ENCODE results near the gene GSTT4.
"Not testable (repeated sequence)": the region's sequence is repeated elsewhere in the genome, so short reads cannot be mapped to it uniquely, and the experiment has no call there.

Gene GSTT4

DNA sequence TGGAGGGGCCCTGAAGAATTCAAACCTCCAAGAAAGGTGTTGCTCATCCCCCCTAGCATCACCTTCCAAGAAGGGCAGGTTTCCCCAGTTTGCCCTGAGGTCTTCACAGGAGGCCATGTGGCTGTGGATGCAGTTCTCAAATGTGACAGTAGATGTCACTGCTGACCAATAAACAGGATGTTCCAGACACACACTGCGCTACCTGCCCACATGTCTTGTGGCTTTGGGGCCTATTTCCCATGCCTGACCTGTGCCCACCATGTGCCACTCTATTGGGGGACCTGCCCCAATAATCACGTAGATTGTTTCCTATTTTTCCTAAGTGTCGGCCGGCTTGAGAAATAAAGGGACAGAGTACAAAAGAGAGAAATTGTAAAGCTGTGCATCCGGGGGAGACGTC is 20.8 kb downstream of the GSTT4 start:
- peak; percentile 50 for DNase-seq

DNA sequence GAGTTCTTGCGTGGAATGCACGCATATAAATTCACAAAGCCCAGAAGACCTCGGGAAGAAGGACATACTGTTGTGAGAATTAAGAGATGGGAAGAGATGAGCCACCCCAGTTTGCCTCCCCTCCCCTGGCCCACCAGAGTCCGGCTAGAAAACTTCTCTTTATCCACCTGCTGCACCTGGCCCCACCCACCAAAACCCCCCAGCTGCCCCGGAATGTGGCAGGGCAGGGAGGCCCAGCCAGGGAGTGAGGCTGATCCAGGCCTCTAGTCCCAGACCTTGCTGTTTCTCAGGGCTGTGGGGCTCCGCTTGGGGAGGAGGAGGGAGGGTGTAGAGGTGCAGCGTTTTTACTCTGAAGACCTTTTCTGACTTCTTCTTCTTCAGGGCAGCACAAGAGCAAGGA is 24.7 kb downstream of the GSTT4 start:
- not testable (repeated sequence) for DNase-seq

DNA sequence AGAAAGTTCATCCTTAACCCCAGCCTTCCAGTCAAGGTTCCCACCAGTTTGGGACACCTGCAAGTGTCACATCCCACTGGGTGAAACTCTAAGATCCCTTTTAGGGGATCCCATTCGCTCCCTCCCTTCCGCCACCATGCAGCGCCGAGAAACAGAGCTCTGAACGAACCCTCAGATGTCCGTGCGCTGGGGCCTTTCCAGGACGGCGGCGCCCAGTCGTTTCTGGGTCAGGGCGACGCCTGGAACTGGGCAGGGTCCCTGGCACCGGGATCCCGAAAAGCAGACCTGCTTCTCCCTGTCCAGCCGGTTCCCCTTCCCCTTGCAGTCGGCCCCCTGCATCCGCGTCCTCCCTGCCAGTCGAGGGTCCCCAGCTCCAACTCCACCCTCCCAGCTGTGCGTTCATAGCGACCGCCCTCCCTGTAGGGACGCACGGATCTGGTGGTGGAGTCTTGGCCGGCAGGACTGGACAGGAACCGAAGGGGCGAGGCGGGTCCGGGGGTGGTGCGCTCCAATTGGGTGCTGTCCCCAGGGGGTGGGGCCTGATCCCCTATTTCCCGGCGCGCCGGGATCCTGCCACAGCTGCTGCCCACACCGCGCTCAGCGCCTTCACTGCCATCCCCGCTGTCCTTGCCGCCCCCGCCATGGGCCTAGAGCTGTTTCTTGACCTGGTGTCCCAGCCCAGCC is 25.6 kb downstream of the GSTT4 start, which contains the start of gene GSTT2:
GSTT2 (plus strand) TSS at position 578 of the 684 bp plus-strand sequence.
- DNase-seq = not testable (repeated sequence)

DNA sequence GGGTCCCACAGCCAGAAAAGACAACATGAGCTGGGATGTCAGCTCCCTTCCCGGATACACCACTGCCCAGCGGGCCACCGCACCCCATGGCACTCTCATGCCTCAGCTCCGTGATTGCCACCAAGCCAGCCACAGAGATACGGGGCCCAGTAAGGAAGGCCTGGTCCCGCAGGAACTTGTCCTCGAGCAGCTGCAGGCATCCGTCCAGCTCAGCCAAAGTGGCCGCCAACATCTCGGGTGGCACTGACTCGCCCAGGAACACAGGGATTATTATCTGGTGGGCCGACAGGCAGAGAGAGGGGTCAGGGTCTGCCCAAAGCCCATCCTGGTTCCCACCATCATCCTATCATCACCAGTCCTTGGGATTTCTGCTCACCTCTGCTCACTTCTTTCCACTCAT is 27.9 kb downstream of the GSTT4 start:
- not testable (repeated sequence) for DNase-seq

DNA sequence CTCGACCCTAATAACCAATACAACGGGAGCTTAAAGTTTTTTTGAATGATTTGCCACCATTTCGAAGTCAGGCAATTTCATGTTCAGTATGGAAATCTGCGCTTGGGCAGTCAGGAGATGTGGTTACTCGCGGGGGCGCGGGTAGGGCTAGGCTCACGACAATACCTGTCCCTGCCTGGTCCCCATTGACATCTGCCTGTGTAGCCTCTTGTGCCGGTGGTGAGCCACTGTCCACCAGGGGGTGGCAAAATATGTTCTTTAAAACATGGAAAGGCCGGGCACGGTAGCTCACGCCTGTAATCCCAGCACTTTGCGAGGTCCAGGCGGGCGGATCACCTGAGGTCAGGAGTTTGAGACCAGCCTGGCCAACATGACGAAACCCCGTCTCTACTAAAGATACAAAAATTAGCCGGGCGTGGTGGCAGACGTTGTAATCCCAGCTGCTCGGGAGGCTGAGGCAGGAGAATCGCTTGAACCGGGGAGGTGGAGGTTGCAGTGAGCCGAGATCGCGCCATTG is 30.4 kb downstream of the GSTT4 start:
- DNase-seq = not testable (repeated sequence)

DNA sequence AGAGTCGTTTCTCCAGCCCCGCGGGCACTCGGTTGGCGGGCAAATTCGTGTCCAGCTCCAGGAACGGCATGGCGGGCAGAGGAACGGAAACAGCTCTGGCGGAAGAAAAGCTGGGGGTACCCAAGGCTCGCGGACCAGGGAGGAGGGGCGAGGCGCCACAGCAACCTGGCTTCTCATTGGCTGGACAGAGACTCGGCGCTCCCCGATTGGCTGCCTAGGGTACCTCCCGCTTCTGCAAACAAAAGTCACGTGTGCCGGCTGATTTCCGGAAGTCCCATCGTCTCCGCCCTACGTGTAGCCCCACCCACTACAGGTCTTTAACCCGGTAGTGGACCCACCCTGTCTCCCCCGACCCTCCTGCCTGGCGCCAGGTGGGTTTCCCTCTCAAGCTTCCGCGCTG is 30.9 kb downstream of the GSTT4 start, which contains the start of gene DDT:
DDT (minus strand) TSS at position 97 of the 400 bp plus-strand sequence; CDS start at position 70, 27 bp downstream.
- DNase-seq = not testable (repeated sequence)

DNA sequence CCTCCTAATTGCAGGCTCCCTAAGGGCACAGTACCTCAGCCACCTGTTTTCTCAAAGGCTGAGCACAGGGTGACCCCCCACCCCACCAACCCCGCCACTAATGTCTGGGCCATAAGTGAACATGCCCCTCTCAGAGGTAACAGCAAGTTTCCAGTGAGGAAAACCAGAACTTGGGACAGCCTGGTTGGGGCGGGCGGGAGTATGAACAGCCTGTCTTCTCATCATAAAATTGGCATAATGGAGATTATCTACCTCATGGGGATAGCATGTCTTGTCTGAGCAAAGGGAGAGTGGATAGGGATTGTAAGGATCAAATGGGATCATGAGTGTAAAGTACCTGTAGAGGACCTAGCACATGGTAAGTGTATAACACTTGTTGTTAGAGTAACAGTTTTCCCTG is 33.3 kb downstream of the GSTT4 start:
- not testable (repeated sequence) for DNase-seq

DNA sequence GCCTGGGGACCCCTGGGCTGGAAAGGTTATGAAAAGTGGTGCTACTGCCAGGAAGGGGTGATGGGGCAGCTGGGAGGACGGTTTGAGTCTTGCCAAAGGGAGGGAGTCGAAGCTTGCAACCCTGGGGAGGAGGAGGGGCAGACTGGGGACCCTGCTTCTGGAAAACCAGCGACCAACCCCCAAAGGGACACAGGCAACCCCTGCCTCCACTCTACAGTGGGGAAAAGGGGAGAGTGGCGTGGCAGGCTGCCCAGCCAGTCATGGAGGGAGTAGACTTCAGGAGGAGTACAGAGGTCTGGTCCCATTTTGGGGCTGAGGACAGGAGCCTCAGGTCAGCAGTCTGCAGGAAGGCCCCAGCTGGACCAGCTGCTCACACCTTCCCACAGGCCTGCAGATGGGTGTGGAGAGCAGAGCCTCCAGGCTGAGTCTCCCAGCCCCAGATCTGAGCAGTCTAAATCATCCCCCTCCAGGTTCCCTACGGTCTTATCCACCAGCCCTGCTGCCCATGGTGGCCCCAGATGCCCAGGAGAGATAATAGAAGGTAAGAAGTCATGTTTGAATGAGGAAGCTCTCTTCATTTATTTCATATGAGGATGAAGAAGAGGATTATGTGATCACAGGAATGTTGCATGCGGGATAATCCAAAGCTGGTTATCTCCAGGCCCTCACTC is 34.3 kb downstream of the GSTT4 start:
- no peak for DNase-seq

DNA sequence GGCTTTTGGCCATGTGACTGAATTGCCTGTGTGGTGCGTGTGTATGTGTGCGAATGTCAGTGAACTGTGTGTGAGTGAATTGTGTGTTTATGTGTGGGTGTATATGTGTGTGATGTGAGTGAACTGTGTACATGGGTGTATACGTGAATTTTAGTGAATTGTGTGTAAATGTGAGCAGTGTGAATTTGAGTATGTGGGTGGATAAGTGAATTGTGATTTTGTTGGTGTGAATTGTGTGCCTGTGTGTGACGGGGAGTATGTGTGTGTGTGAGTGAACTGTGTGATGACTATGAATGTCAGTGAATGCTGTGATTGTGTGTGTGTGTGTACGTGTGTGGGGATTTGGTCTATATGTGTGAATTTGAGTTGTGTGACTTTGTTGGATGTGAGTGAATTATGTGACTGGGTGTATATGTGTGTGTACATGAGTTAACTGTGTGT is 35.0 kb downstream of the GSTT4 start:
- no peak for DNase-seq

DNA sequence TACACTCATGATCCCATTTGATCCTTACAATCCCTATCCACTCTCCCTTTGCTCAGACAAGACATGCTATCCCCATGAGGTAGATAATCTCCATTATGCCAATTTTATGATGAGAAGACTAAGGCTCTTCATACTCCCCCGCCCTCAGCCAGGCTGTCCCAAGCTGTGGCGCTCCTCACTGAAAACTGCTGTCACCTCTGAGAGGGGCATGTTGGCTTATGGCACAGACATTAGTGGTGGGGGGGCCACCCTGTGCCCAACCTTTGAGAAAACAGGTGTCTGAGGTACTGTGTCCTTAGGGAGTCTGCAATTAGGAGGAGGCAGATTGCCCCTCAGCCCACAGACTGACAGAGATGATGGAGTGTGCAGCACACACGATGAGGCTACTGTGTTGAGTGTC is 36.2 kb downstream of the GSTT4 start:
- no peak for DNase-seq

DNA sequence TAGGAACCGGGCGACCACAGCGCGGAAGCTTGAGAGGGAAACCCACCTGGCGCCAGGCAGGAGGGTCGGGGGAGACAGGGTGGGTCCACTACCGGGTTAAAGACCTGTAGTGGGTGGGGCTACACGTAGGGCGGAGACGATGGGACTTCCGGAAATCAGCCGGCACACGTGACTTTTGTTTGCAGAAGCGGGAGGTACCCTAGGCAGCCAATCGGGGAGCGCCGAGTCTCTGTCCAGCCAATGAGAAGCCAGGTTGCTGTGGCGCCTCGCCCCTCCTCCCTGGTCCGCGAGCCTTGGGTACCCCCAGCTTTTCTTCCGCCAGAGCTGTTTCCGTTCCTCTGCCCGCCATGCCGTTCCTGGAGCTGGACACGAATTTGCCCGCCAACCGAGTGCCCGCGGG is 38.7 kb downstream of the GSTT4 start, which contains the start of gene DDTL:
DDTL (plus strand) TSS at position 321 of the 400 bp plus-strand sequence; CDS start at position 348, 27 bp downstream.
- DNase-seq = not testable (repeated sequence)

DNA sequence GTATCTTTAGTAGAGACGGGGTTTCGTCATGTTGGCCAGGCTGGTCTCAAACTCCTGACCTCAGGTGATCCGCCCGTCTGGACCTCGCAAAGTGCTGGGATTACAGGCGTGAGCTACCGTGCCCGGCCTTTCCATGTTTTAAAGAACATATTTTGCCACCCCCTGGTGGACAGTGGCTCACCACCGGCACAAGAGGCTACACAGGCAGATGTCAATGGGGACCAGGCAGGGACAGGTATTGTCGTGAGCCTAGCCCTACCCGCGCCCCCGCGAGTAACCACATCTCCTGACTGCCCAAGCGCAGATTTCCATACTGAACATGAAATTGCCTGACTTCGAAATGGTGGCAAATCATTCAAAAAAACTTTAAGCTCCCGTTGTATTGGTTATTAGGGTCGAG is 39.2 kb downstream of the GSTT4 start:
- not testable (repeated sequence) for DNase-seq

DNA sequence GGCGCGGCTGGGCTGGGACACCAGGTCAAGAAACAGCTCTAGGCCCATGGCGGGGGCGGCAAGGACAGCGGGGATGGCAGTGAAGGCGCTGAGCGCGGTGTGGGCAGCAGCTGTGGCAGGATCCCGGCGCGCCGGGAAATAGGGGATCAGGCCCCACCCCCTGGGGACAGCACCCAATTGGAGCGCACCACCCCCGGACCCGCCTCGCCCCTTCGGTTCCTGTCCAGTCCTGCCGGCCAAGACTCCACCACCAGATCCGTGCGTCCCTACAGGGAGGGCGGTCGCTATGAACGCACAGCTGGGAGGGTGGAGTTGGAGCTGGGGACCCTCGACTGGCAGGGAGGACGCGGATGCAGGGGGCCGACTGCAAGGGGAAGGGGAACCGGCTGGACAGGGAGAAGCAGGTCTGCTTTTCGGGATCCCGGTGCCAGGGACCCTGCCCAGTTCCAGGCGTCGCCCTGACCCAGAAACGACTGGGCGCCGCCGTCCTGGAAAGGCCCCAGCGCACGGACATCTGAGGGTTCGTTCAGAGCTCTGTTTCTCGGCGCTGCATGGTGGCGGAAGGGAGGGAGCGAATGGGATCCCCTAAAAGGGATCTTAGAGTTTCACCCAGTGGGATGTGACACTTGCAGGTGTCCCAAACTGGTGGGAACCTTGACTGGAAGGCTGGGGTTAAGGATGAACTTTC is 44.0 kb downstream of the GSTT4 start, which contains the start of gene GSTT2B:
GSTT2B (minus strand) TSS at position 112 of the 688 bp plus-strand sequence; CDS start at position 48, 64 bp downstream.
- DNase-seq = not testable (repeated sequence)

DNA sequence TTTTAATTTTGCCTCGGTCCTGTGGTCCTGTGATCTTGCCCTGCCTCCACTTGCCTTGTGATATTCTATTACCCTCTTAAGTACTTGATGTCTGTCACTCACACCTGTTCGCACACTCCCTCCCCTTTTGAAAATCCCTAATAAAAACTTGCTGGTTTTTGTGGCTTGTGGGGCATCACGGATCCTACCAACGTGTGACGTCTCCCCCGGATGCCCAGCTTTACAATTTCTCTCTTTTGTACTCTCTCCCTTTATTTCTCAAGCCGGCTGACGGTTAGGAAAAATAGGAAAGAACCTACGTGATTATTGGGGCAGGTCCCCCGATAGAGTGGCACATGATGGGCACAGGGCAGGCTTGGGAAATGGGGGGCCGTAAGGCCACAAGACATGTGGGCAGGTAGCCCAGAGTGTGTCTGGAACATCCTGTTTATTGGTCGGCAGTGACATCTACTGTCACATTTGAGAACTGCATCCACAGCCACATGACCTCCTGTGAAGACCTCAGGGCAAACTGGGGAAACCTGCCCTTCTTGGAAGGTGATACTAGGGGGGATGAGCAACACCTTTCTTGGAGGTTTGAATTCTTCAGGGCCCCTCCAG is 48.9 kb downstream of the GSTT4 start:
- DNase-seq = peak; percentile 64

DNA sequence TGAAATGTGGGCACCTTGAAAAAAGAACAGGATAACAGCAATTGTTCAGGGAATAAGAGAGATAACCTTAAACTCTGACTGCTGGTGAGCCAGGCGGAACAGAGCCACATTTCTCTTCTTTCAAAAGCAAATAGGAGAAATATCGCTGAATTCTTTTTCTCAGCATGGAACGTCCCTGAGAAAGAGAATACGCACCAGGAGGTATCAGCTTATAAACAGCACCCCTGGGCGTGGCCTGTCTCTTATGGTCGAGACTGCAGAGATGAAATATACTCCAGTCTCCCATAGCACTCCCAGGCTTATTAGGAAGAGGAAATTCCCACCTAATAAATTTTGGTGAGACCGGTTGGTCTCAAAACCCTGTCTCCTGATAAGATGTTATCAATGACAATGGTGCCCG is 49.4 kb downstream of the GSTT4 start:
- not testable (repeated sequence) for DNase-seq

DNA sequence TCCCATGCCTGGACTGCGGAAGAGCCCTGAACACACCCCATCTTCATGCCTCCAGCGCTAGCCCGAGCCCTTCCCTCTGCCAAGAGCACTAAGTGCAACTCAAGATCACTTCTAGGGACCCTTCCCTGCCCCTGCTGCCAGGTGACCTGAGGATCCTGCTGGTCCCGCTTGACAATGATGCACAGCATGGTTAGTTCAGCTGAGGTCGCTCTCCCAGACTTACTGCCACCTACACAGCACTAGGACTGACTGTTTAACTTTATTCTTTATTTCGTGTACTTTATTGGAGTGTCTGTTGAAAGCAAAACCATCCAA is 50.3 kb downstream of the GSTT4 start:
- DNase-seq = not testable (repeated sequence)

DNA sequence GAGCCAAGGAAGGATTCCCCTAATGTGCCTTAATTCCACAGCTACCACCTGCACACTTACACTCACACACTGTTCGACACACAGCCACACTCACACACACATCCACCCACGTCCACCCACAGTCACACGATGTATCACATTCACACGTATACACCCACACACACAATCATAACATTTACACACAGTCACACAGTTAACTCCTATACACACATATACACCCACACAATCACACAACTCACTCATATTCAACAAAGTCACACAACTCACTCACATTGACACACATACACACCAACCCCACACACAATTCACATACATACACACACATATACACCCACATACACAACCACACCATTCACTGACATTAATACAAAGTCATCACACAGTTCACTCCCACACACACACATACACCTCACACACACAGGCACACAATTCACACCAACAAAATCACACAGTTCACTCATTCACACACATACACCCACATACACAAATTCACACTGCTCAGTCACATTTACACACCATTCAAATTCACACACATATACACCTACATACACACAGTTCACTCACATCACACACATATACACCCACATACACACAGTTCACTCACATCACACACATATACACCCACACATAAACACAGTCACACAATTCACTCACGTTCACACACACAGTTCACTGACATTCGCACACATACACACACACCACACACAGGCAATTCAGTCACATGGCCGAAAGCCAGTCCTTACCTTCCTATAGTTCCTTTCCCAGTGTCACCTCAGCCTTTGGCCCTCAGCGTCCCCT is 50.9 kb downstream of the GSTT4 start:
- DNase-seq = not testable (repeated sequence)

DNA sequence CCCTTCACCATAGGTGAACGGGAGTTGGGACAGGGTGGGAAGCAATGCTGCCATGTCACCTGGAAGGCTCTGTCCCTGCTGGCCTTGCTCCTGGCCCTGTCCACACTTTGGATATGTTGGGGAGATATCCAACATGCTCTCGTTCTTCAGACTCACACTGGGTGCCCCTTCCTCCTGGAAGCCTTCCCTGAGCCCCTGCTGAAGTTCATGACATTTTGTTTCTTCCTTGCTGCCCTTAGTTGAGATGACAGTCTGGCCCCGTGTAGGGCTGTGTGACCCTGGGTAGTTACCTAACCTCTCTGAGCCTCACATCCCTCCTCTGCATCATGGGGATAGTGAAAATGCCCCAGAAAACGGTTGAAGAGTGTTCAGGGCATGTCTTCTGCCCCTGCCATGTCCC is 51.8 kb downstream of the GSTT4 start:
- not testable (repeated sequence) for DNase-seq

DNA sequence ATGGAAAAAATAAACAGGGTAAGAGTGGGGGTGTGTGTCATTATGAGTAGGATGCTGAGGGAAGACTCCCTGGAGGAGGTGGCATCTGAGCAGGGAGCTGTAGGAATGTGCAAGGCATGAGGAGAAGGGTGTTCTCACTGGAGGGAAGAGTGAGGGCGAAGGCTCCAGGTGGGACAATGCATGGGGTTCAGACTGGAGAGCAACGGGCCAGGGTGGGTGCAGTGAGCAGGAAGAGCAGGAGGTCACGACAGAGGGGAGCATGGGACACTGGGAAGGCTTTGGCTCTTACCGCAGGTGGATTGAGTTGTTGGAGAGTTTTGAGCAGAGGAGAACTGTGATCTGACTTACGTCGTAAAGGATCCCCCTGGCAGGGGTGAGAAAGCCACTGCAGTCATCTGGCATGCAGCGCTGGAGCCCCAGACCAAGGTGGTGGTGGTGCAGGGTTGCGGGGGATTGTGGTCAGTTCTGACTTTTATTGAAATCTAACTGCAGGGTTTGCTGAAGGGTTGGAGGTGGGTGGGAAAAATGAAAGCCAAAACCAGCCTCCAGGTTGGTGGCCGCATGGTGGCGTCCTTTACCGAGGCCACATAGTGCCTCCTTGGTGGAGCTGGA is 52.4 kb downstream of the GSTT4 start:
- DNase-seq = not testable (repeated sequence)

DNA sequence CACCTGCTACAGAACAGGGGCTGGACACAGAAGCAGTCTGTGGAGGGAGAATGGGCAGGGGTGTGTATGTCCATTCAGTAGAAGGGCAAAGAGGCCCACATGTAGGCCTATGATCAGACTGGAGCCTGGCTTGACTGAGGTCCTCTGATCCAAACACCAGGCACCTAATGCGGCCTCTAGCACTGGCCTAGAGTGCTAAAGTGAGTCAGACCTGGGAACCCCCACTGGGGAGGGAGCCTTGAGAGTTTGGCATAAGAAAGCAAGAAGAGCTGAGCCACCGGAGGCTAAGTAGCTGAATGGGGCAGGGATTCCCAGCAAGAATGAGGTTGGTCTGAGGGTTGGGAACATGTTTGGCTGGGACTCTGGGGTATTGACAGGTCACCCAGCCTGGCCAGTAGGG is 53.9 kb downstream of the GSTT4 start:
- DNase-seq = not testable (repeated sequence)

DNA sequence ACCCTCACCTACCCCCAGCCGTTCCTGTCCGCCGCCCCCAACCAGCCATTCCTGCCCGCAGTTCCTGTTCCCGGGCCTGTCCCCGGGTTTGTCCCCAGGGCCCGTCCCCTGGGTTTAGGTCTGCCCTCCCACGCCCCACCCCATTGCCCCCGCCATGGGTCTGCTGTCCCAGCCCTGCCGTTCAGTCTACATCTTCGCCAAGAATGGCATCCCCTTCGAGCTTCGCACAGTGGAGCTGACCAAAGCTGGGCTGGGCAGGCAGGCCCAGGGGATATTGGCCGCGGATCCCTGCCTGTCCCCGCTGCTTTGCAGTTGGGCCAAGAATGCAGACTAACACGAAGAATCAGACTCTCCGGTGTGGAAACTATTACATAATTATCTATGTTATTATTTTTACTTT is 55.5 kb downstream of the GSTT4 start:
- not testable (repeated sequence) for DNase-seq

Measured in stimulated activated naive CD4-positive, alpha-beta T cell treated with Interleukin-2 at 50 U/mL for 16 hours (primary cell).